ENCODE data around the gene H2BW2. TPM values are rescaled to one million over a fixed set of nuclear protein-coding genes. Genes with fewer than 3 reads are reported as not detected.
A peak's percentile ranks its signal among the peaks of the same experiment; 100 is the strongest.
"Not testable (repeated sequence)": the region's sequence is repeated elsewhere in the genome, so short reads cannot be mapped to it uniquely, and the experiment has no call there.

H2BW2 gene
- total RNA-seq, result not detected
- long read RNA-seq, result 0 reads

DNA sequence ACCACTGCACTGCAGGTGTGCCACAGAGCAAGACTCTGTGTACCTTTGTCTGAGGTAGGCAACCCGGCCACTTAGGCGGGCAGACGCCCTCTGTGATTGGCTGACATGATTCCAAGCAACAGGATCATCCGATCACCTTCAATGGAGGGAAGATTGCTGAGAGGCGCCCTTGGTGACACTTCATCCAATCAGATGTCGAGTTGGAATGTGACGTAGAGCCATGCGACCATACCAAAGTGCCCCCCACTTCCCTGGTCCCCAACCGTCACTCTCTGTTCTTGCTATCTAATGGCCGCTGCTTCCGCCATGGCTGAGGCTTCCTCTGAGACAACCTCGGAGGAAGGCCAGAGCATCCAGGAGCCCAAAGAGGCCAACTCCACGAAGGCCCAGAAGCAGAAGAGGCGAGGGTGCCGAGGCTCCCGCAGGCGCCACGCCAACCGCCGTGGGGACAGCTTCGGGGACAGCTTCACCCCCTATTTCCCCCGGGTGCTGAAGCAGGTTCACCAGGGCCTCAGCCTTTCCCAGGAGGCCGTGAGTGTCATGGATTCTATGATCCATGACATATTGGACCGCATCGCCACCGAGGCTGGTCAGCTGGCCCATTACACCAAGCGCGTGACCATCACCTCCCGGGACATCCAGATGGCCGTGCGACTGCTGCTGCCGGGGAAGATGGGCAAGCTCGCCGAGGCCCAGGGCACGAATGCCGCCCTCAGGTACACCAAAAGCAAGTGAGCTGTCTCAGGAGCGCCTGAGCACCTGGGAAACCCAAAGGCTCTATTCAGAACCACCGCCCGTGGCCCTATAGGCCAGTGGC lies at the start of gene H2BW2:
Gene H2BW2, plus strand, starts transcription at position 268 of the 817 bp plus-strand sequence. Its CDS starts 39 bp downstream, at position 307.
- no peak for DNase-seq (ENCODE audit: low spot score)

DNA sequence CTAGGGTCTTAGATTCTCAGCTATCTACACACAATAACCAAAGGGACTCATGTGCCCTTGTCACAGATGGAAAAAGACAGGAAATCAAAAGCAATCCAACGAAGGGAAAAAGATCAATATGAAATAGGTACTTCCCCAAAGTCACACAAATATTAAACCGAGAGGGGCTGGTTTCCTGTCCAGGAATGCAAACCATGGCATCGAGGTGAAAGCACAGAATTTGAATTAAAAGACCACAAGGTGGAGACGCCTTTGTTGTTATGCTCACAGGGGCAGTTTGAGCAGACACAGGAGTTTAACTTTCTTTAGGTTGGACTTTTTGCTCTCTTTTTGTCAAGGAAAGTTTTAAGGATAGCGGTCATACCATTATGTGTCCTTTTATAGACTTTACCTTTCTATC lies 40.5 kb upstream of the H2BW2 start:
- DNase-seq (ENCODE audit: low spot score), result no peak

GRCh38 chrX:104008831-104009230 lies 30.9 kb upstream of the H2BW2 start:
- DNase-seq (ENCODE audit: low spot score), result no peak

GRCh38 chrX:104013158-104013557 lies 26.6 kb upstream of the H2BW2 start:
- no peak for DNase-seq (ENCODE audit: low spot score)

- no peak for DNase-seq (ENCODE audit: low spot score)
These were observed 26.1 kb upstream of the H2BW2 start, which contains the start of gene H2BW1 for GRCh38 chrX:104013606-104014005. H2BW1 (minus strand) TSS chrX:104013708; CDS start chrX:104013576, 132 bp downstream.

GRCh38 chrX:104015576-104015975 lies 24.2 kb upstream of the H2BW2 start:
- DNase-seq (ENCODE audit: low spot score), result not testable (repeated sequence)

DNA sequence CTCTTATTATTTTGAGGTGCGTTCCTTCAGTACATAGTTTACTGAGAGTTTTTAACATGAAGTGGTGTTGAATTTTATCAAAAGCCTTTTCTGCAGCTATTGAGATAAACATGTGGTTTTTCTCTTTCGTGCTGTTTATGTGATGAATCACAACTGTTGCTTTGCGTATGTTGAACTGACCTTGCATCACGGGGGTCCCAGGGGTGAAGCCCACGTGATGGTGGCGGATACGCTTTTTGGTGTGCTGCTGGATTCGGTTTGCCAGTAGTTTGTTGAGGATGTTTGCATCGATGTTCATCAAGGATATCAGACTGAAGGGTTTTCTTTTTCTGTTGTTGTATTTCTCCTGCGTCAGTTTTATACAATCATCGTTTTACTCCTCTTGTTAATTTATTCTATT lies 21.6 kb upstream of the H2BW2 start:
- DNase-seq (ENCODE audit: low spot score), result no peak

DNA sequence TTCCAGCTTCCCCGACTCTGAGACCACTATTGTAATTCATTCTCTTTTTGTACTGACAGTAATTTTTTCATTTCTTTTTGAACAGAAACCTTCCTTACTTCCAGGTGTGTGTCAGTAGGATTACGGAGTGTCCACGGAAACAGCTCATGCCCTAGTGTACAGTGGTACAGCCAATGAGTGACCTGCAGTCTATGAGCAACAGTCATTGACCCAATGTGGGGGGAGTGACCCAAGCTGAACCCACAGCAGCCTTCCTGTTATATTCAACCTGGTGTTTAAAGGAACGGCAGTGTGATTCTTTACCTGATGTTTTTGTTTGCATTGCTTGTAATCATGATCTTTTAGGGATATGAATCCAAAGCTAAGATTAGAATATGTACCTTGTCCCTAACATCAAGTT lies 1.2 kb downstream of the H2BW2 start:
- DNase-seq (ENCODE audit: low spot score), result no peak

GRCh38 chrX:104045642-104046041 lies 5.9 kb downstream of the H2BW2 start:
- no peak for DNase-seq (ENCODE audit: low spot score)

- DNase-seq (ENCODE audit: low spot score), result no peak
These were observed 7.4 kb downstream of the H2BW2 start for GRCh38 chrX:104047171-104047570.

DNA sequence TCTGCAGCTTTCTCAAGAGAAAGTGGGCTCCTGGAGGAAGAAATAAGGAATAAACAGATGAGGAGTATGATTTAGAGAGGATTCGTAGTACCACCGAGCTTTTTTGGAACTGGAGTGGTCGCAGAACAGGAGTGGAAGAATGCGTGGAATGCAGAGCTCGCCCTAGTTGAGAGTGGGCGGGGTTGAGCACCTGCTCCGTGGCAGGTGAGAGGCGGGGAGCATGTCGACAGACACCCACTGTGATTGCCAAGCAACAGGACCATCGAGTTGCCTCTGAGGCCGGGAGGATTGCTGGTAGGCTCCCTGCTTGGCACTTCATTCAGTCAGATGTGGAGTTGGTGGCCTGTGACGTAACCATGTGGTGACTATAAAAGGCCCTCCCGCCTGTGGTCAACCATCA lies 15.2 kb downstream of the H2BW2 start:
- DNase-seq (ENCODE audit: low spot score), result not testable (repeated sequence)

GRCh38 chrX:104062636-104063035 lies 22.9 kb downstream of the H2BW2 start:
- not testable (repeated sequence) for DNase-seq (ENCODE audit: low spot score)

- DNase-seq (ENCODE audit: low spot score), result not testable (repeated sequence)
These were observed 36.2 kb downstream of the H2BW2 start, which contains the start of gene TMSB15C for GRCh38 chrX:104075778-104076445. TMSB15C (minus strand) TSS chrX:104076236.

DNA sequence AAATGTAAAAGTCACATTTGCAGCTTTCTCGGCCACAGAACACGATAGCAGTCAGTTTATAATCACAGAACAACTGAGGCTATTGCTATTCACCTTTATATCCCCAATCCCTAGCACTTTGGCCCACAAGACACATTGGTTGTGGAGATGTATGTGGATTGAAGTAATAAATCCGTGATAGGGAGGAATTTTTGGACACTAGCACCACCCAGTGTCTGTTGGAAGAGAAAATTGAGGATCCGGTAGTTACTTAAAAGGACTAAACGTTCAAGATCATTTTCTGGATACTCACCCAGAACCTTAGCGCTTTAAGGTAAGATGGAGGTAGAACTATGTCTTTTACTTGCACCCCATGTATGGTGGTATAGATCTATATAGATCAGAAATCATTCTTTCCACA lies 38.1 kb downstream of the H2BW2 start:
- not testable (repeated sequence) for DNase-seq (ENCODE audit: low spot score)

GRCh38 chrX:104084063-104084462 lies 44.3 kb downstream of the H2BW2 start:
- peak; percentile 72 for DNase-seq (ENCODE audit: low spot score)

- no peak for DNase-seq (ENCODE audit: low spot score)
These were observed 45.0 kb downstream of the H2BW2 start for GRCh38 chrX:104084534-104085277.

GRCh38 chrX:104085477-104085876 lies 45.7 kb downstream of the H2BW2 start:
- no peak for DNase-seq (ENCODE audit: low spot score)

DNA sequence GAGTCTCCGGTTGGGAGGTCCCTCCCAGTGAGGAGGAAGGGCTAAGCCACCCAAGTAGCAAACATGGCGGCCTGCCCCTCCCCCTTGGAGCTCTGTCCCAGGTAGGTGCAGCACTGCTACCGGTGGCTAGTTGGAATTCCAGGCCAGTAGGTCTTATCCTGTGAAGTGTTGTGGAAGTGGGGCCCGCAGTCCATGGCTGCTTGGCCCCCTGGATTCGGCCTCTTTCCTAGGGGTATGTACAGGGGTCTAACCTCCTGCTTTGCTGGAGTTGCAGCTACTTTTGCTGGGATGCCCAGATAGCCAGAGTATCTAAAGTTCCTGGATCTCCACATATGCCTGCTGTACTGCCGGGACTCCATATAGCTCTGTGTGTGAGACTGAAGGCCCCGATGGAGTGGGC lies 46.2 kb downstream of the H2BW2 start:
- peak; percentile 80 for DNase-seq (ENCODE audit: low spot score)
